SIG-M5 (cell line): ENCODE data around the gene SRCAP.
"Not testable (repeated sequence)": the region's sequence is repeated elsewhere in the genome, so short reads cannot be mapped to it uniquely, and the experiment has no call there.

Experiments
- DNase-seq: peaks from one replicate; lab custom pipeline; 2025; lab: John Stamatoyannopoulos, UW

SRCAP gene

GRCh38 chr16:30664616-30665109 lies 34.3 kb upstream of the SRCAP start:
- DNase-seq: no peak

GRCh38 chr16:30665155-30665829 lies 33.7 kb upstream of the SRCAP start:
- DNase-seq: no peak

- DNase-seq: no peak
These were observed 33.2 kb upstream of the SRCAP start for GRCh38 chr16:30665830-30666190.

- no peak for DNase-seq
These were observed 32.3 kb upstream of the SRCAP start for GRCh38 chr16:30666681-30667080.

- DNase-seq: no peak
These were observed 31.5 kb upstream of the SRCAP start for GRCh38 chr16:30667361-30667905.

- no peak for DNase-seq
These were observed 30.6 kb upstream of the SRCAP start for GRCh38 chr16:30668393-30668792.

GRCh38 chr16:30669026-30669902 lies 29.7 kb upstream of the SRCAP start:
- no peak for DNase-seq

GRCh38 chr16:30669903-30670824 lies 28.8 kb upstream of the SRCAP start:
- DNase-seq: no peak

GRCh38 chr16:30675143-30675542 lies 23.8 kb upstream of the SRCAP start:
- DNase-seq: no peak

- DNase-seq: no peak
These were observed 20.9 kb upstream of the SRCAP start for GRCh38 chr16:30677931-30678585.

- no peak for DNase-seq
These were observed 20.4 kb upstream of the SRCAP start for GRCh38 chr16:30678586-30678970.

GRCh38 chr16:30680326-30680725 lies 18.6 kb upstream of the SRCAP start:
- DNase-seq: no peak

- no peak for DNase-seq
These were observed 10.3 kb upstream of the SRCAP start for GRCh38 chr16:30688701-30689100.

- DNase-seq: no peak
These were observed 7.1 kb upstream of the SRCAP start for GRCh38 chr16:30691907-30692306.

GRCh38 chr16:30692396-30693064 lies 6.4 kb upstream of the SRCAP start:
- DNase-seq: peak; percentile 12

GRCh38 chr16:30694926-30695693 lies 3.9 kb upstream of the SRCAP start:
- no peak for DNase-seq

- not testable (repeated sequence) for DNase-seq
These were observed 2.3 kb upstream of the SRCAP start for GRCh38 chr16:30696646-30697045.

- DNase-seq: no peak
These were observed 1.5 kb upstream of the SRCAP start for GRCh38 chr16:30697264-30698138.
